Measurements from ENCODE around the gene THAP4.

GRCh38 chr2:241582328-241582727 is 54.6 kb downstream of the THAP4 start:
- TF ChIP-seq POLR2A (IDR thresholded peaks at IDR 0.05; ENCODE audit: low read depth, low read length) (no peak), CTCF (conservative IDR thresholded peaks at IDR 0.05; ENCODE audit: low read depth, low read length) (no peak), RAD21 (IDR thresholded peaks at IDR 0.05; ENCODE audit: low read length) (no peak), MAZ (IDR thresholded peaks at IDR 0.05; ENCODE audit: borderline replicate concordance, low read depth, low read length) (no peak), CHD1 (IDR thresholded peaks at IDR 0.05; ENCODE audit: low read depth, low read length) (no peak)
- TF ChIP-seq, protein P1, sequence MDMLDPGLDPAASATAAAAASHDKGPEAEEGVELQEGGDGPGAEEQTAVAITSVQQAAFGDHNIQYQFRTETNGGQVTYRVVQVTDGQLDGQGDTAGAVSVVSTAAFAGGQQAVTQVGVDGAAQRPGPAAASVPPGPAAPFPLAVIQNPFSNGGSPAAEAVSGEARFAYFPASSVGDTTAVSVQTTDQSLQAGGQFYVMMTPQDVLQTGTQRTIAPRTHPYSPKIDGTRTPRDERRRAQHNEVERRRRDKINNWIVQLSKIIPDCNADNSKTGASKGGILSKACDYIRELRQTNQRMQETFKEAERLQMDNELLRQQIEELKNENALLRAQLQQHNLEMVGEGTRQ (IDR thresholded peaks at IDR 0.05; ENCODE audit: low read depth, low read length) = no peak
